CD4-positive, alpha-beta T cell treated with Interleukin-17A for 1 hour (primary cell): ENCODE data around the gene MYO16.

Experiments
- DNase-seq: peaks from one replicate; pipeline ENCODE4 v3.0.0-alpha.2; 2020

The MYO16 gene

DNA sequence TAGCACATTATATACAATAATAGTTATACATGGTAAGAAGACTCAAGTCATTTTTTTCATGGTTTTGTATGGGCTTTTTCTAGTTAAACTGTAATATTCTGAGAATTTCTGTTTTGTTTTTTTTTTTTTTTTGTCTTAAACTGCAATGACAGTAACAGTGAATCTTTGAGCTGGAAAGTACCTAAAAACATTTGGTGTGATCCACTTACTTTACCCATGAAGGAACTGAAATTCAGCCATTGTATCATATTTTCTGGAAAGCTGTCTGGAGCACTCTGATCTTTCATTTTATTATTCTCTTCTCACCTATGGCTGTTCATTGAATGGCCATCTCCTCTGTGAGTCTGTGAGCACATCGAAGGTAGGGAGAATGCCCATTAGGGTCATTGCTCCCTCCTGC is 37.8 kb downstream of the MYO16 start:
- no peak for DNase-seq

DNA sequence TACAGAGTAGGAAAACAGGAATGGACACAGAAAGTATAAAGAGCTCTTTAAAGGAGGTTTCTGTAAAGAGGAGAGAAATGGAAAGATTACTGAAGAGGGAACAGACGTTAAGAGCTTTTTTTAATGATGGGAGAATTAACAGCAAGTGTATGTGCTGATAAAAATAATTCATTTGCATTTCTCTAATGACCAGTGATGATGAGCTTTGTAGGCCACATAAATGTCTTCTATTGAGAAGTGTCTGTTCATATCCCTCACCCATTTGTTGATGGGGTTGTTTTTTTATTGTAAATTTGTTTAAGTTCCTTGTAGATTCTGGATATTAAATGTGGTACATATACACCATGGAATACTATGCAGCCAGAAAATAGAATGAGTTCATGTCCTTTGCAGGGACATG is 40.0 kb downstream of the MYO16 start:
- no peak for DNase-seq

DNA sequence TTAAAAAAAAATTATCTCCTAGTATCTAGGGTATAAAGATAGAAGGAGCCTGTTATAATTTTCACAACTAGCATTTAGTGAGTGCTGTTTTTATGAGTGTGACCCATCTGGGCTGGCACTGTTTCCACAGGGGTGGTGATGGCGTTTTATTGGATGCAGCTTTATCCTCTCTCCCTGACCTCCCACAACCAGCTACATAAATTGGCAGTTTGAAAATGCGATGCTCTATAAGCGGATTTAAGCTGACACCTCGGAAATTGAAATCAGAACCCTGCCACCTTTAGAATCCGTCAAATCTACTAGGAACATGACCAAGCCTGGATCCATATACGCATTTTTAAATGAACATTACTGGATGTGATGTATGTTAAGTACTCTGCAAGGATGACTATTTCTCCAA is 44.9 kb downstream of the MYO16 start:
- no peak for DNase-seq

DNA sequence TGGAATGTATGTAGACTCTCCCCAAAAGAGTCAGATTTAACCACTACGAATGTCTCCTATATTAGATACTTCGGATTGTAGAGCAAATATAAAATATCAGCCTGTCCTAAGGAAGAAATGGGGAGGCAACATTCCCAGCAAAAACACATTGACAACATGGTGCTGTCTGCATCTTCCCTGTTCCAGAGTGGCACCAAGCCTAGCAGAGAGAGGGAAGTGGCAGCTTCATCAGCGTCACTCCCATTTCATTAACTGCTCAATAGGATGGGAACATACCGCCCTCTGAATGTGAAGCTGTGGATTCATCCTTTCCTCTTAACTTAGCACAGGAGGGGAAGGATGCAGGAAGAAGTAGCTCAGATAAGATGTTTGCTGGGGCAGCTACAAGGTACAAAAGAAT is 45.4 kb downstream of the MYO16 start:
- no peak for DNase-seq

DNA sequence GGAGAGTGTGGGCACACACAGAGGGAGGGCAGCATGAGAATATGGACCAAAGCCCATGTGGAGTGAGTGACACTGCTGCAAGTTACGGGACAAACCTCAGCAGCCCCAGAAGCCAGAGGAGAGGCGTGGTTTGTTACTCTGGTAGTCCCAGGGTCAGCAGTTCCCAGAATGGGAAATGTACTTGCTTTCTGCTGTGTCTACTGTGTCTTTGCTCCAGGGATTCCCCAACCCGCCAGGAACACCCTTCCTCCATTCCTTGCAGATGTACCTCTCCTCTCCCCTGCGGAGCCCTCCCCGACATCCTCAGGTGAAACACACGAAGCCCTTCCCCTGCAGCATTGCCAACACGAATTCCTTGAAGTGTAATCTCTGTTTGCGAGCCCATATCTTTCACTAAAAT is 47.2 kb downstream of the MYO16 start:
- no peak for DNase-seq

DNA sequence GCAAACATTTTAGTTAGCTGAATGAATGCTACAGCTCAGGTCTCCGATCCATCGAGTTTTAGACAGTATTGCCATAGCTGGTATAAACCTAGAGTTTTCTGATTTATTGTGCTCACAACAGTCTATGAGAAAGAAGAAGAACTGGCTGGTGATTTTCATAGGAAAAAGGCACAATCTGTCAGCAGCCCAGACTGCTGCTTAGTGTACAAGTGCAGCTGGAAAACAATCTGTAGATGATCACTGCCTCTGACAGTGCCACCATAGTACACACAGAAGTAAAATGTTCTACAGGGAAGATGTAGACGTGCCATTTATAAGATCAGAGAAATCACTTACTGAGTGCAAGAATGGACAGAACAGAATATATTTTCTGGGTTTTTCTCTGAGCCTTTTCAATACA is 48.4 kb downstream of the MYO16 start:
- no peak for DNase-seq

DNA sequence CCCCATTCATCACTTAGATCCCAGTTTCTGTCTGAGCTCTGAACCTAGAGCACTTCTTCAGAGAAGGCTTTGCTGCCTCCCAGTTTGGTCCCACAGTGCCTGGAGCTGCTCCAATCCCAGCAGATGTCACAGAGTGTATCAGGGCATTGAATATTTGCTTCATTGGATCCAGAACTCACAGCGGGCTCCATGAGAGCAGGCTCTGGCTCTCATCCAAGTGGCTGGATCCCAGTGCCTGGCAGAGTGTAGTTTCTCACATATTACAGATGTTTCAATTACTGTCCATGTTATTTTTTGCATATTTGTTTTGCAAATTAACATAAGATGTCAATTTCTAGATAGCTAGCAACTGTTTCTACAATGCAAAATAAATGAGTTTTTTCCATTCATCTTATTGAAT is 50.6 kb downstream of the MYO16 start:
- DNase-seq: no peak

DNA sequence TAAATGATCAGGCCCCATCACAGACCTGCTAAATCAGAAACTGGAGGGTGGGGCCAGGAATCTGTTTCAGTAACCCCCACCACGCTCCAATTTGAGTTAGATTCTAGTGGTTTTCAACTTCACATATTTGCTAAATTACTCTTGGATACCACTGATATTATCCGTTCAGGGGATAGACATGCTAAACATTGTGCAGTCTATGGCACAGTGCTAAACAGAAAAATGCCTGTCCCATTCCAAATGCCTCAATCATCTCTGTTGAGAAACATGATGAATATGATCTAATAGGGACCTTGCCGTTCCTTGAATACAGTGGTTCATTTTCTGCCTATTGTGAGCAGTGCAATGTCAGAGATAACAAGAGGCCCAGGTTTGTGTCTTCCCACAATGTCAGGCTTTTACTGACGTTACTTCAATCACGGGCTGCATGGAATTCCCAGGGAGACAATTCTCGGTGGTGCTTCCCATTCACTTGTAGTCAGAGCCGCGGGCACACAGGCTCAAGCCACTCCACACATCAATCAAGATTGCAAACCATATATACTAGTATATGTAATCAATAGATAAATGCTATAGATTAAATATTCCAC is 52.7 kb downstream of the MYO16 start:
- DNase-seq: no peak

DNA sequence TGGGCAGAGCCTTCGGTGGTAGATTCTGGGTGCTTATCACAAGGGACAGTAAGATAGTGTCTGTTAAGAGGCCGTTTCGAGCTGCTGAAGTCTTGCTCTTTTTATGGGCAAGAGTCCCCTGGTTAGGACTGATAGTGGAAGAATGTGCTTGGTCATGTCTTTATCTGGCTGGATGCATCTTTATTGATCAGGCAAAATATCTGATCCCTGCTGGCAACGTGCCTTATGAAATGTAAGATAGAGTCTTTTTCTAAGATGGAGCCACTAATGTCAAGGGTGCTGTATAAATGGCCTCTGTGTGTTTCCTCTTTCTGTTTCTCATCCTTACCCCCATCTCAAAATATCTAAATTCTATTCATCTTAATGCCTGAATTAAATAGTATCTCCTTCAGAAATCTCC is 53.3 kb downstream of the MYO16 start:
- DNase-seq: no peak

DNA sequence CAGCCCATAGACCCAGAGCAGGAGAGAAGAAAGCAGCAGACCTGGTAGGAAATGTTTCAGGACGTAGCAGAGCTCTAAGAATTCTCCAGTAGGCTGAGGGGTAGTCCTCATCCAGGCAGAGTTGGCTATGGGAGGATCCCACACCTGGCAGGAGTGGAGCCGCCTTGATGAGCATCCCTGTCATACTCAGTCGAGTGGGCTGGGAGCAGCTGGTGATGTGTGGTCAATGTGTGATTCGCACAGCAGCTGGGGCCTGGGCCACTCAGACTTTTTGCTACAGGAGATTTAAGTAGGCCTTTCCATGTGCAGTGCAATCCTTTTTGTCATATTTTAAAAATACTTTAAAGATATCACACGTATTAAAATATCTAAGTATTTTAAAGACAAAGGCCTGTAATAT is 56.6 kb downstream of the MYO16 start:
- DNase-seq: no peak

DNA sequence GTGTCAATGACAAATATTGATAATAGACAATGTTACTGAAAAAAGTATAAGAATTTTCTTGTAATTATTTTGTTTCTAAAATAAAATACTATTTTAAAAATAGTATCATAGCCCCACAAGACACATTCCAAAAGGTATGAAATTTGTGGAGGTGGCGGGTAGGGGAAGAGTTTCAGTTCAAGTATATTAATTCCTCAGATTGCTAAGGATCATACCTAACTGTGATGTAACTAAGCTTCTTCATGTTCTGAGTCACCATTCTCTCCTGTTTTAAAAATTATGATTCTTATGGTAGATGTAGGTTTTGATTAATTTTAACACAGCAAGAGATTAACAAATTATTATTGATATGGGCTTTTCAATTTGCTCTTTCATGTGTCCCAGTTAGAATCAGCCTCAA is 61.3 kb downstream of the MYO16 start:
- DNase-seq: no peak

DNA sequence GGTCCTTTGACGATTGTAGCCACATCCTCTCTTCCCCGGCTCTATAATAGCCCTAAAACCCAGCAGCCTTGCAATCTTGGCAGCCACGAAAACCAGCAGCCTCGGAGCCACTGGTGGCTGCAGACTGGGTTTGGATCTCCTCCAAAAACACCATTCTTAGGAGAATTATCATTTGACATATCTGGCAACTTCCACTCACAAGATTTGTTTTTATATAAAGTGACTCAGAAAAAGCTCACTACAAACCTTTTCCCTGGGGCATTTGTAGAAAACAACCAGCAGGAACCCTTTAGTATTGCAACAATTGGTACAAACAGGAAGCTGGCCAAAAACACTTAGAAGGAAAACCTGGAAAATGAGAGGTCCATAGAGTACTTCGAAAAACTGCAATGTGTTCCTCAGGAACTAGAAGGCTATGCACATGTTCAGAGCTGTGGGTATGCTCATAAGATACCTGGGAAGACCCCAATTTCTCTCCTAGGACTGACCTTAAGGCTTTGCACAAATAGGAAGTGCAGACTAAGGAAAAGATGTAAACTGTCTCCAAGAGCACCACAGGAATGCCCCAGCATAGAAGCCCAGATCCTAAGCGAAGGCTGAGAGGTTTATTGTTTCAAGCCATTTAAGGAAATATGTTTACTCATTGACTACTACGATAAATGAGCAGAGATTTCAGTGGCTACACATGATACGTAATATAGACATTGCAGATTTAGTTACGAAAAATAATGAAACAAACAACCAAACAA is 71.2 kb downstream of the MYO16 start:
- no peak for DNase-seq

DNA sequence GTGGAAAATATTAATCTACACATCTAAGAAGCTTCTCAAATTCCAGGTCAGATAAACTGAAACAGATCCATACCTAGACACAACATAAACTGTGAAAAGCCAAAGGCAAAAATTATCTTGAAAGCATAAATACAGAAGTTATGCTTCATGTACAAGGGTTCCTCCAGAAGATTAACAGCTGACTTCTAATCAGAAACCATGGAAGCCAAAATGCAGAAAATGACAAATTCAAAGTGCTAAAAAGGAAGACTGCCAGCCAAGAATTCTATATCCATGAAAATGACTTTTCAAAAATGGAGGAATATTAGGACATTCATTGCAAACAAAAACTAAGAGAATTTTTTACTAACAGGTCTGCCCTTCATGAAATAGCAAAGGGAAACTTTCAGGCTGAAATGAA is 72.8 kb downstream of the MYO16 start:
- DNase-seq: no peak

DNA sequence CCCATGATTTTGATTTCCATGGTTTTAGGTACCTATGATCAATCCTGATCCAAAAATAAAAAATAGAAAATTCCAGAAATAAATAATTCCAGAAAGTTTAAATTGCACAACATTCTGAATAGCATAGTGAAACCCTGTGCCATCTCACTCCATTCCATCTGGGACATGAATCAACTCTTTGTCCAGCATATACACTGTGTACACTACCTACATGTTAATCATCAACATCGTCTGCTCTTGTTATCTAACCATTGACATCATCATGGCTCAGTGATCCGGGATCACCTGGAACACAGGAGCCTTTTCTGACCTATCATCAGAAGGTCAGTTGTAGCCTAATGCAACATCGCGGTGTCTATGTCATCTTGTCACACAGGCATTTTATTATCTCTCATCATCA is 75.6 kb downstream of the MYO16 start:
- DNase-seq: no peak

DNA sequence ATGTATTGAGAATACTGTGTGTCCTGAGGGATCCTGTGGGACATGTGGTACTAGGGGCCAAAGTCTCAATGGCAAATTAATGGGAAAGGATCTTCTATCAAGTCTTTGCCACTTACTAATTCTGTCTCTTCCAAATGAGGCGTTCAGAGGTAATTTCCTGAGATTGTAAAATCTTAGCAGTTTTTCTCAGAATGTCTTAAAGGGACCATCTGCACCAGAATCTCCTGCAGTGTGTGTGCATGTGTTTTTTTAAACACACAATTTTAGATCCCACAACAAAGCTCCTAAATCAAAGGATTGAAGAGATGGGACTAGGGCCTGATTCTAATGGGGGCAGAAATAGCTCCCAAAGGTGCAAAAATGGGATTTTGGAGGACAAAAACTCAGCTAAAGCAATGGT is 78.2 kb downstream of the MYO16 start:
- no peak for DNase-seq

DNA sequence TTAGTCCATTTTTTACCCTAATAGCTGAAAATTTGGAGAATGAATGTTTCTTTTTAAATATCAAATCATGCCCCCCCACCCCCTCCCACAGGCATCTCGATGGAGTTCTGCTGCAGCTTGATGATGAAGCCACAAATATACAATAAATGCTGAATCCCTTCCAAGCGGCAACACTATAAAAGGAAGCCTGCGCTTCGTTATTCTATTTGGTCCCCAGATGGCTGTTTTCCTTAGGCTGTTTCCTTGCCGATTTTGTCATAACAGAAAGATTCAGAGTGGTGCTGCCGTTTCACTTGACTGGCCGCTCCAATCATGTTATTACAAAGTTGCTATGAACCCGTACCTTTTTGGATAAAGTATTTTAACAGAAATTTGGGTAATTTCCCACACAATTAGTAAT is 79.5 kb downstream of the MYO16 start:
- DNase-seq: no peak

DNA sequence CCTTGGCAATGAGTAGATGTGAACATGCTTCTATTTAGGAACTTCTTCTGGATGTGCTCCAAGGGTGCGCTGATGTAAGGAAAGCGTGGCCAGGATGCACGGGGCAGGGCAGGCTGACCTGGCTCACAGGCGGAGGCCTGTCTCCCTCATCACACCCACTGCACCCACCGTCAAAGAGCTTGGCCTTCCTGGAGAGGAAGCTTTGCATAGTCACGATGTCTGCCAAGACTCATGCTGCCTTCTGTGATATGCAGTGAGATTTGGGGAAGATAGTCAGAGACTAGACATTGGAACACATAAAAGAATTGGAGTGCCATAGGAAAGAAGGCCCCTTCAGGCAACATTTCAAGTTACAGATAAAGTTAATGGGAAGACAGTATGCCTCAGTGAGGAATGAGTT is 82.0 kb downstream of the MYO16 start:
- no peak for DNase-seq

DNA sequence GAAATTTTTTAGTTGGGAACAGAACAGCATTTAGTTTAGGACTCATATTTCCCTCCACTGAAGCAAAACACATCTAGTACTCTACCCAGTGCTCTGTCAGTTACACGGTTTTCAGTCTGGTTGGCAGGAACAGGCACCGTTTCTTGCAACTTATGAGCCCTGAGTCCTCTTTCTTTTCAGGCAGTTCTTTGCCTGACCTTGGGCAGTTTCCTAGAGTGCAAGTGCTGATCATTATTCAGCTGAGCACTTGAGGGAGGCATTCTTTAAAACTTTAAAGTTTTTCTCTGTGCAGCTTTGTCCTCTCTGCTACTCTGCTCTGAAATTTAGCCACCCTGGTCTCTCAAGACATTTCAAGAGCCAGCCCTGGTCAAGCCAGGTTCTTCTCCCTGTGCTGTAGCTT is 96.1 kb downstream of the MYO16 start:
- DNase-seq: no peak

DNA sequence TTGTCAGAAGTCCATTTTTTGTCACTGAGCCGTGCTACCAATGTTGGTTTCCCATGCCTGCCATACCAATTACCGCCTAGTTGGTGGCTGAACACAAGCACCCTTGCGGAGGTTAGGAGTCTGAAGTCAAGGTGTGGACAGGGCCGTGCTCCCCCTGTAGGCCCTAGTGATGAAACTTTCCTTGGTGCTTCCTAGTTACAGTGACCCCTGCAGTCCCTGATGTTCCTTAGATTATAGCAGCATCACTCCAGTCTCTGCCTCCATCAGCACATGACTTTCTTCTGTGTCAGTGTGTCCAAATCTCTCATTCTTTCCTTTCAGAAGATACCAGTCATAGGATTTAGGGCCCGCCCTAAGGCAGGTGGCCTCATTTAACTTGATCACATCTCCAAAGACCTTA is 99.0 kb downstream of the MYO16 start:
- no peak for DNase-seq

DNA sequence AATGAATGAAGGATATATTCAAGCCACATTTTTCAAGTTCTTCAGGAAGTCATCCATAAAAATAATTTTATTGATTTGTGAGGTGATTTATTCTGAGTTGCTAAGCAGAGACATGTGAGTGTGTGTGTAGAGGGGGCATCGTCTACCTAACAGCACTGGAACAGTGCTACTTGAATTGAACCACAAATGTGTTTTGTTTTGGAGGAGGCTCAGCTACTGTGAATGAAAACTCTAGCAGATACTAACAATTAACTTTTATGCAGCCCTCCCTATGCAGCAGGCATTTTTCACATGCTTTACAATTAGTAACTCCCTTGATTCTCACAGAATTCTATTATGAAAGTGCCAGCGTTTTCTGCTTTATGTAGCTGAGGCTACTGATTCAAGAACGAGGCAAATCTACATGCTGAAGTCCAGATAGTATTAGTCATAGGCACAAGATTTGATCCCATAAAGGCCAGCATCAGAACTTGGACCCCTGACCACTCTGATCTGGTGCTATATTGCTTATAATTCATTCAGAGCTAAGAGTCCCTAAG is 103.7 kb downstream of the MYO16 start:
- DNase-seq: no peak

DNA sequence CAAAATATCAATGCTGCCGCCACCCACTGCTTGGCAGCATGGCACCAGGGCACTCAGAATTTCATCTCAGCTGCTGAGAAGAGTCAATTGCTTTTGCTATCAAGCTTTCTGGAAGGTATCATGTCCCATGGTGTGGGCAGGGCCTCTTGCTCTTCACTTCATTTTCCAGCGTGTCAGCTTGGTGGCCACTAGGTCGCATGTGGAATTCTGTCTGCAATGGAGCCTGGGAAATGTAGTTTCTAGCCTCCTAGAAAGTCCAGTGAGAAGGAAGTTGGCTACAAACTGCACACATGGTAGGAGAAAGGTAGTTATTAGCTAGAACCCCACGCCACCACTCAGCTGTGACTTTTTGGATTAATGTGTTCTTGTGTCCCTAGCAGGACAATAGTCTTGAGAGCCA is 105.3 kb downstream of the MYO16 start:
- DNase-seq: no peak

DNA sequence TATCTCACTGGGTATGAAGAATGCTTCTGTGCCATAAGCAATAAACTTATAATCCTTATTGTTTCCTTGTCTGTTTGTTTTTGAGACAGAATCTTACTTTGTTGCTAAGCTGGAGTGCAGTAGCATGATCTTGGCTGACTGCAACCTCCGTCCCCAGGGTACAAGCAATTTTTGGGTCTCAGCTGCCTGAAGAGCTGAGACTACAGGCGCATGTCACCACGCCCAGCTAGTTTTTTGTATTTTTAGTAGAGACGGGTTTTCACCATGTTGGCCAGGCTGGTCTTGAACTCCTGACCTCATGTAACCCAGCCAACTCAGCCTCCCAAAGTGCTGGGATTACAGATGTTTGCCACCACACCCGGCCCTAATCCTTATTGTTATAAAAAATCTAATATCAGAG is 112.5 kb downstream of the MYO16 start:
- no peak for DNase-seq

DNA sequence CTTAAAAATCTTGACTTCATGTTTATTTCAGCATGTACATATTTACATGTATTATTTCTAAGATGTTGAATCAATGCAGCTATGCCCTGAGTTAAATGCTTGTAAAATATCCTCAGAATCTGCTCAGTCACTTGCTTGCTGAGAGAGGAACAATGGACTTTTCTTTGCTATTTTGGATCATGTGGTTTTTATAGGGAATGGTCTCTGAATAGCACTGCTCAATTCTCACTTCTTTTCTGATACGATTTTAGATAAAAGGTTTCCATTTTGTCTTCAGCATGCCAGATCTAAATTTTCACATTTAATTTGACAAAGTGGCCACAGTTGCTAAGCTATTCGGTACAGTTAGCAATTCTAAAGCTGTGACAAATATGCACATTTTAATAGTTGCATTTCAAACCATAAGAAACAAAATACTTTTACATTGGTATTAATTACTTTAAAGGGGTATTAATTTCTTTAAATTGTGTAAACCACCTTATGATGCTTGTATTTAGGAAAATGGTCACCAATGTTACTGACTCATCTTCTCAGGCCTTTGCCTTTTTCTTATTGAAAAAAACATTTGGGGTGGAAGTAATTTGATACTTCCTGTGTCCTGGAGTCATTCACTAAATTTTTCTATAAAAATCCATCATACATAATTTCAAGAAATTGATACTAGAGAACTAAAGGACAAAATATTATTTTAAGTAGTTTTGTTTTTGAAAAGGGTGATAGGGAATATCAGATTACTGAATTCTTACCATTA is 113.5 kb downstream of the MYO16 start:
- DNase-seq: no peak

DNA sequence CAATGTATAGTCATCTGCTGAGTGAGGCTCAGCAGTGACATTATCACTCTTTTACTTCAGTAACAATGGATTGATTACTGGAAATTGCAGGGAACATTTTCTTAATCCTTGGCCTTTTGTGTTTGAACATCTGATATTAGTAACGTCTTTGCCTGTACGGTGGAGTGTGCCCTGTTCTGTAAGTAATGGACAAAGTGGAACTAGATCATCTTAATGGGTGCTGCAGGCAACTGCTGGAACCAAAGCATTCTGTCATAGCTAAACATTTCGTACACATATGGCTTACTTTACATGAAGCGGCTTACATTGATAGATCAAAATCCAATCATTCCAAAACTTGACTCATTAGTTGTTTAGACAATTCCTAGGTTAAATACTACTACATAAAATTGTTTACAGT is 114.1 kb downstream of the MYO16 start:
- DNase-seq: no peak
